ENCODE data around the gene FBXO41.
"Not testable (repeated sequence)": the region's sequence is repeated elsewhere in the genome, so short reads cannot be mapped to it uniquely, and the experiment has no call there.

Gene FBXO41

GRCh38 chr2:73265298-73266060 lies 18.8 kb downstream of the FBXO41 start:
- TF ChIP-seq CTCF (IDR thresholded peaks at IDR 0.05; ENCODE audit: insufficient read depth, low read length, missing control alignments): no peak
- DNase-seq (ENCODE audit: low read depth, low spot score): no peak
- CTCF ChIA-PET: no interaction called here
- POLR2A ChIA-PET: no interaction called here
- H3K4me3 ChIP-seq (ENCODE audit: low read depth, low read length): no peak overlapping the region

- ChIA-PET POLR2A (no interaction called here), CTCF (no interaction called here)
- no peak overlapping the region for H3K4me3 ChIP-seq (ENCODE audit: low read depth, low read length)
- no peak for DNase-seq (ENCODE audit: low read depth, low spot score)
- no peak for TF ChIP-seq CTCF (IDR thresholded peaks at IDR 0.05; ENCODE audit: insufficient read depth, low read length, missing control alignments)
These were observed 19.5 kb downstream of the FBXO41 start for GRCh38 chr2:73264783-73265182.

- ChIA-PET CTCF (no interaction called here), POLR2A (interaction anchor here (0.6 kb wide), 1 partner anchor 13 kb away, joined by 3 read pairs; no protein-coding TSS in a partner anchor)
- no peak overlapping the region for H3K4me3 ChIP-seq (ENCODE audit: low read depth, low read length)
- no peak for DNase-seq (ENCODE audit: low read depth, low spot score)
- TF ChIP-seq CTCF (IDR thresholded peaks at IDR 0.05; ENCODE audit: insufficient read depth, low read length, missing control alignments): no peak
These were observed 20.0 kb downstream of the FBXO41 start for GRCh38 chr2:73264332-73264606.

GRCh38 chr2:73263540-73264331 lies 20.5 kb downstream of the FBXO41 start:
- H3K4me3 ChIP-seq (ENCODE audit: low read depth, low read length): no peak overlapping the region
- TF ChIP-seq CTCF (IDR thresholded peaks at IDR 0.05; ENCODE audit: insufficient read depth, low read length, missing control alignments): no peak
- no peak for DNase-seq (ENCODE audit: low read depth, low spot score)
- ChIA-PET CTCF (no interaction called here), POLR2A (interaction anchor here (0.6 kb wide), 1 partner anchor 12 kb away, joined by 3 read pairs; no protein-coding TSS in a partner anchor)

GRCh38 chr2:73262691-73263429 lies 21.4 kb downstream of the FBXO41 start:
- POLR2A ChIA-PET; H3K4me3 ChIP-seq (ENCODE audit: low read depth, low read length); DNase-seq (ENCODE audit: low read depth, low spot score): not testable (repeated sequence)
- CTCF ChIA-PET: interaction anchor here (1.8 kb wide), 1 partner anchor 85 kb away, joined by 4 read pairs; no protein-coding TSS in a partner anchor

GRCh38 chr2:73262108-73262651 lies 22.1 kb downstream of the FBXO41 start:
- no peak overlapping the region for H3K4me3 ChIP-seq (ENCODE audit: low read depth, low read length)
- TF ChIP-seq CTCF (IDR thresholded peaks at IDR 0.05; ENCODE audit: insufficient read depth, low read length, missing control alignments): no peak
- ChIA-PET POLR2A (no interaction called here), CTCF (interaction anchor here (1.8 kb wide), 1 partner anchor 85 kb away, joined by 4 read pairs; no protein-coding TSS in a partner anchor)
- DNase-seq (ENCODE audit: low read depth, low spot score): no peak
